Hepatocyte (in vitro differentiated cells): Measurements from ENCODE around the gene APEX2.

ENCODE experiments used
- EZH2 ChIP-seq: fragments of 200-600 bp; sonication (generic); IDR thresholded peaks from 2 replicates; pipeline ENCODE4 v1.6.1; 2016; ENCODE audit warnings: antibody characterized with exemption, mild to moderate bottlenecking, borderline replicate concordance
- EZH2phosphoT487 ChIP-seq: fragments of 200-600 bp; sonication (generic); IDR thresholded peaks from one replicate; pipeline ENCODE4 v1.6.1; 2018; ENCODE audit warnings: antibody characterized with exemption, mild to moderate bottlenecking, low read depth, moderate library complexity; ENCODE audit not compliant: unreplicated experiment, severe bottlenecking
- TF ChIP-seq, protein P1 (sequence below): fragments of 200-600 bp; sonication (generic); IDR thresholded peaks from 2 replicates; pipeline ENCODE4 v1.5.1; 2016; ENCODE audit warnings: antibody characterized with exemption, mild to moderate bottlenecking; ENCODE audit not compliant: poor library complexity

DNA sequence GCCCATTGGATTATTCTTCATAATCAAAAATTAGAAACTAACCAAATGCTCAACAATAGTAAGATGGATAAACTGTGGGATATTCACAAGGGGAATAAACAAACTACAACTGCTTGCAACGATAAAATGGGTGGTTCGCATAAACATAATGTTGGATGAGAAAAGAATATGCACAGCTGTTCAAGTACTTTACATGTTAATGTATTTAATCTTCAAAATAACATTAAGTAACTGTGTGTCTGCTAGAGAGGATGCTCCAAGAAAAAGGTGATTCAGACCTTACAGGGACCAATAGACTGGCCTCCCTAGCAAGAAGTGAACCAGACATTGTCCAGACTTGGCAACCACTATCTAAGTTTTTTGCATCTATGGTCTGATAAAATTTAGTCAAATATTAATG lies 8.5 kb upstream of the APEX2 start:
- TF ChIP-seq, protein P1, sequence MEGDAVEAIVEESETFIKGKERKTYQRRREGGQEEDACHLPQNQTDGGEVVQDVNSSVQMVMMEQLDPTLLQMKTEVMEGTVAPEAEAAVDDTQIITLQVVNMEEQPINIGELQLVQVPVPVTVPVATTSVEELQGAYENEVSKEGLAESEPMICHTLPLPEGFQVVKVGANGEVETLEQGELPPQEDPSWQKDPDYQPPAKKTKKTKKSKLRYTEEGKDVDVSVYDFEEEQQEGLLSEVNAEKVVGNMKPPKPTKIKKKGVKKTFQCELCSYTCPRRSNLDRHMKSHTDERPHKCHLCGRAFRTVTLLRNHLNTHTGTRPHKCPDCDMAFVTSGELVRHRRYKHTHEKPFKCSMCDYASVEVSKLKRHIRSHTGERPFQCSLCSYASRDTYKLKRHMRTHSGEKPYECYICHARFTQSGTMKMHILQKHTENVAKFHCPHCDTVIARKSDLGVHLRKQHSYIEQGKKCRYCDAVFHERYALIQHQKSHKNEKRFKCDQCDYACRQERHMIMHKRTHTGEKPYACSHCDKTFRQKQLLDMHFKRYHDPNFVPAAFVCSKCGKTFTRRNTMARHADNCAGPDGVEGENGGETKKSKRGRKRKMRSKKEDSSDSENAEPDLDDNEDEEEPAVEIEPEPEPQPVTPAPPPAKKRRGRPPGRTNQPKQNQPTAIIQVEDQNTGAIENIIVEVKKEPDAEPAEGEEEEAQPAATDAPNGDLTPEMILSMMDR = no peak
- TF ChIP-seq EZH2phosphoT487 = no peak
- no peak for TF ChIP-seq EZH2
